Activated CD4-positive, alpha-beta T cell treated with anti-CD3 and anti-CD28 coated beads, Interleukin-2, amount 10 ng/mL, durations not matched to agents 24 days and 14 days (primary cell): ENCODE data around the gene PRKCH. TPM values are rescaled to one million over a fixed set of nuclear protein-coding genes. Genes with fewer than 3 reads are reported as not detected.
"Not testable (repeated sequence)": the region's sequence is repeated elsewhere in the genome, so short reads cannot be mapped to it uniquely, and the experiment has no call there.

Source experiments
- DNase-seq: peaks from one replicate; pipeline ENCODE4 v3.0.0; 2022
- H3K27ac Mint-ChIP-seq: one replicate; pipeline ENCODE4 v1.8.0; 2022; ENCODE audit warnings: mild to moderate bottlenecking, mixed read lengths
- H3K27me3 Mint-ChIP-seq: one replicate; pipeline ENCODE4 v1.8.0; 2022; ENCODE audit warnings: mixed read lengths
- H3K36me3 Mint-ChIP-seq: one replicate; pipeline ENCODE4 v1.8.0; 2022; ENCODE audit warnings: low read depth, mild to moderate bottlenecking, mixed read lengths
- H3K4me1 Mint-ChIP-seq: one replicate; pipeline ENCODE4 v1.8.0; 2021; ENCODE audit warnings: mixed read lengths
- H3K4me3 Mint-ChIP-seq: one replicate; pipeline ENCODE4 v1.8.0; 2022; ENCODE audit warnings: mild to moderate bottlenecking, moderate library complexity, mixed read lengths
- H3K9me3 Mint-ChIP-seq: one replicate; pipeline ENCODE4 v1.8.0; 2021; ENCODE audit warnings: mixed read lengths
- intact Hi-C: fragments of 100-400 bp; cut with micrococcal nuclease; formaldehyde crosslinking; loops from one replicate; pipeline ENCODE4 v1.15.1; 2023
- total RNA-seq: library from RNA; stranded (reverse); gene quantifications from 2 replicates; pipeline ENCODE4 v1.2.3, GENCODE V29; 2022

The PRKCH gene
- total RNA-seq, 1 donor from 2014 or later, result 118 TPM

- no peak for DNase-seq
- H3K4me1 Mint-ChIP-seq, result peaks cover 62% of the 10 kb centered on the region
- H3K27ac Mint-ChIP-seq, result peak overlapping the region; percentile 61
- peaks cover 63% of the 10 kb centered on the region for H3K36me3 Mint-ChIP-seq
- intact Hi-C loops, result no loop called here
- H3K9me3 Mint-ChIP-seq, result peaks cover 8% of the 10 kb centered on the region
- no peak overlapping the region for H3K4me3 Mint-ChIP-seq
- no peaks in the 10 kb centered on the region for H3K27me3 Mint-ChIP-seq
Measured at GRCh38 chr14:61518403-61518802, 197.0 kb downstream of the PRKCH start.

GRCh38 chr14:61519106-61519505, 197.7 kb downstream of the PRKCH start:
- no peak overlapping the region for H3K4me3 Mint-ChIP-seq
- DNase-seq, result no peak
- intact Hi-C loops, result no loop called here
- peaks cover 65% of the 10 kb centered on the region for H3K4me1 Mint-ChIP-seq
- no peaks in the 10 kb centered on the region for H3K27me3 Mint-ChIP-seq
- H3K36me3 Mint-ChIP-seq, result peaks cover 63% of the 10 kb centered on the region
- H3K9me3 Mint-ChIP-seq, result peaks cover 8% of the 10 kb centered on the region
- H3K27ac Mint-ChIP-seq, result no peak overlapping the region

- no peak overlapping the region for H3K27ac Mint-ChIP-seq
- H3K27me3 Mint-ChIP-seq, result no peaks in the 10 kb centered on the region
- H3K4me1 Mint-ChIP-seq, result peaks cover 68% of the 10 kb centered on the region
- H3K36me3 Mint-ChIP-seq, result peaks cover 59% of the 10 kb centered on the region
- DNase-seq, result no peak
- peaks cover 8% of the 10 kb centered on the region for H3K9me3 Mint-ChIP-seq
- no peak overlapping the region for H3K4me3 Mint-ChIP-seq
- intact Hi-C loops, result no loop called here
Measured at GRCh38 chr14:61519735-61520134, 198.4 kb downstream of the PRKCH start.

- no peak overlapping the region for H3K27ac Mint-ChIP-seq
- no peak overlapping the region for H3K4me3 Mint-ChIP-seq
- H3K36me3 Mint-ChIP-seq, result peaks cover 55% of the 10 kb centered on the region
- H3K9me3 Mint-ChIP-seq, result peaks cover 8% of the 10 kb centered on the region
- no peak for DNase-seq
- H3K4me1 Mint-ChIP-seq, result peaks cover 72% of the 10 kb centered on the region
- H3K27me3 Mint-ChIP-seq, result no peaks in the 10 kb centered on the region
- intact Hi-C loops, result no loop called here
Measured at GRCh38 chr14:61520576-61520975, 199.2 kb downstream of the PRKCH start.

GRCh38 chr14:61521773-61522172, 200.4 kb downstream of the PRKCH start:
- H3K9me3 Mint-ChIP-seq, result peaks cover 8% of the 10 kb centered on the region
- peak overlapping the region; percentile 10 for H3K27ac Mint-ChIP-seq
- no peaks in the 10 kb centered on the region for H3K27me3 Mint-ChIP-seq
- peaks cover 51% of the 10 kb centered on the region for H3K36me3 Mint-ChIP-seq
- intact Hi-C loops, result no loop called here
- H3K4me3 Mint-ChIP-seq, result no peak overlapping the region
- H3K4me1 Mint-ChIP-seq, result peaks cover 74% of the 10 kb centered on the region
- DNase-seq, result no peak

GRCh38 chr14:61523751-61524150, 202.4 kb downstream of the PRKCH start:
- intact Hi-C loops, result loop anchor here (2.0 kb wide), 1 partner anchor 39 kb away; no protein-coding TSS in a partner anchor

GRCh38 chr14:61524211-61524806, 202.9 kb downstream of the PRKCH start:
- DNase-seq, result no peak
- intact Hi-C loops, result loop anchor here (2.0 kb wide), 1 partner anchor 38 kb away; no protein-coding TSS in a partner anchor
- H3K27ac Mint-ChIP-seq, result peak overlapping the region; percentile 65
- H3K4me1 Mint-ChIP-seq, result peaks cover 72% of the 10 kb centered on the region
- no peaks in the 10 kb centered on the region for H3K27me3 Mint-ChIP-seq
- H3K9me3 Mint-ChIP-seq, result peaks cover 14% of the 10 kb centered on the region
- H3K36me3 Mint-ChIP-seq, result peaks cover 60% of the 10 kb centered on the region
- H3K4me3 Mint-ChIP-seq, result peak overlapping the region; percentile 66

More at GRCh38 chr14:61523751-61524150, 202.4 kb downstream of the PRKCH start:
- H3K27ac Mint-ChIP-seq, result peak overlapping the region; percentile 46
- no peak for DNase-seq
- H3K36me3 Mint-ChIP-seq, result peaks cover 56% of the 10 kb centered on the region
- no peak overlapping the region for H3K4me3 Mint-ChIP-seq
- peaks cover 12% of the 10 kb centered on the region for H3K9me3 Mint-ChIP-seq
- H3K27me3 Mint-ChIP-seq, result no peaks in the 10 kb centered on the region
- H3K4me1 Mint-ChIP-seq, result peaks cover 73% of the 10 kb centered on the region

- Mint-ChIP-seq H3K4me3 (peak overlapping the region; percentile 66), H3K9me3 (peaks cover 14% of the 10 kb centered on the region), H3K4me1 (peaks cover 72% of the 10 kb centered on the region), H3K27ac (peak overlapping the region; percentile 65), H3K27me3 (no peaks in the 10 kb centered on the region), H3K36me3 (peaks cover 56% of the 10 kb centered on the region)
- DNase-seq, result peak; percentile 67
- intact Hi-C loops, result loop anchor here (1.0 to 5.0 kb wide), 8 partner anchors 8 to 207 kb away; no protein-coding TSS in a partner anchor
Measured at GRCh38 chr14:61524936-61525292, 203.5 kb downstream of the PRKCH start.

GRCh38 chr14:61525293-61526011, 204.1 kb downstream of the PRKCH start:
- intact Hi-C loops, result loop anchor here (1.0 to 5.0 kb wide), 8 partner anchors 8 to 207 kb away; no protein-coding TSS in a partner anchor
- H3K27ac Mint-ChIP-seq, result peak overlapping the region; percentile 65
- no peaks in the 10 kb centered on the region for H3K27me3 Mint-ChIP-seq
- peaks cover 14% of the 10 kb centered on the region for H3K9me3 Mint-ChIP-seq
- H3K4me1 Mint-ChIP-seq, result peaks cover 77% of the 10 kb centered on the region
- DNase-seq, result peak; percentile 87
- H3K4me3 Mint-ChIP-seq, result peak overlapping the region; percentile 66
- H3K36me3 Mint-ChIP-seq, result peaks cover 57% of the 10 kb centered on the region

GRCh38 chr14:61526405-61527312, 205.3 kb downstream of the PRKCH start:
- H3K36me3 Mint-ChIP-seq, result peaks cover 62% of the 10 kb centered on the region
- intact Hi-C loops, result loop anchor here (5.0 kb wide), 1 partner anchor 206 kb away; no protein-coding TSS in a partner anchor
- peaks cover 87% of the 10 kb centered on the region for H3K4me1 Mint-ChIP-seq
- no peaks in the 10 kb centered on the region for H3K27me3 Mint-ChIP-seq
- H3K27ac Mint-ChIP-seq, result peak overlapping the region; percentile 69
- DNase-seq, result no peak
- peak overlapping the region; percentile 25 for H3K4me3 Mint-ChIP-seq
- H3K9me3 Mint-ChIP-seq, result peaks cover 14% of the 10 kb centered on the region

GRCh38 chr14:61527325-61528100, 206.1 kb downstream of the PRKCH start:
- H3K27me3 Mint-ChIP-seq, result no peaks in the 10 kb centered on the region
- H3K27ac Mint-ChIP-seq, result peak overlapping the region; percentile 69
- DNase-seq, result no peak
- intact Hi-C loops, result loop anchor here (5.0 kb wide), 1 partner anchor 205 kb away; no protein-coding TSS in a partner anchor
- peaks cover 56% of the 10 kb centered on the region for H3K36me3 Mint-ChIP-seq
- H3K9me3 Mint-ChIP-seq, result peaks cover 7% of the 10 kb centered on the region
- peaks cover 84% of the 10 kb centered on the region for H3K4me1 Mint-ChIP-seq
- peak overlapping the region; percentile 39 for H3K4me3 Mint-ChIP-seq

- Mint-ChIP-seq H3K4me1 (peaks cover 83% of the 10 kb centered on the region), H3K36me3 (peaks cover 57% of the 10 kb centered on the region), H3K9me3 (peaks cover 6% of the 10 kb centered on the region), H3K27me3 (no peaks in the 10 kb centered on the region), H3K27ac (peak overlapping the region; percentile 92), H3K4me3 (peak overlapping the region; percentile 29)
- DNase-seq, result no peak
- intact Hi-C loops, result loop anchor here (5.0 kb wide), 1 partner anchor 204 kb away; no protein-coding TSS in a partner anchor
Measured at GRCh38 chr14:61528591-61529021, 207.2 kb downstream of the PRKCH start.

GRCh38 chr14:61529360-61529759, 208.0 kb downstream of the PRKCH start:
- not testable (repeated sequence) for DNase-seq, H3K27ac Mint-ChIP-seq, H3K9me3 Mint-ChIP-seq, H3K27me3 Mint-ChIP-seq, H3K4me3 Mint-ChIP-seq
- intact Hi-C loops, result loop anchor here (5.0 kb wide), 1 partner anchor 203 kb away; no protein-coding TSS in a partner anchor
- peaks cover 60% of the 10 kb centered on the region for H3K36me3 Mint-ChIP-seq
- H3K4me1 Mint-ChIP-seq, result peaks cover 81% of the 10 kb centered on the region
